Activated CD8-positive, alpha-beta memory T cell treated with anti-CD3 and anti-CD28 coated beads for 48 hours (primary cell): ENCODE measurements around the gene PELI2.
A peak's percentile ranks its signal among the peaks of the same experiment; 100 is the strongest.

Experiments used
- DNase-seq, 3 experiments: peaks; one replicate each; pipeline ENCODE4 v3.0.0-alpha.2; 2020; ENCODE audit warnings: low read depth in 2 of 3, low spot score in 2 of 3

PELI2 gene

GRCh38 chr14:56333359-56334292 lies 215.4 kb downstream of the PELI2 start:
- DNase-seq = no peak

GRCh38 chr14:56334458-56334857 lies 216.2 kb downstream of the PELI2 start:
- DNase-seq = no peak

GRCh38 chr14:56338674-56339073 lies 220.5 kb downstream of the PELI2 start:
- no peak for DNase-seq

GRCh38 chr14:56339855-56340701 lies 221.9 kb downstream of the PELI2 start:
- peak; percentile 1 to 8 (median 8) for DNase-seq

- DNase-seq = no peak
Observed at GRCh38 chr14:56340932-56341331, 222.7 kb downstream of the PELI2 start.

GRCh38 chr14:56341766-56342493 lies 223.7 kb downstream of the PELI2 start:
- DNase-seq = no peak

- no peak for DNase-seq
Observed at GRCh38 chr14:56342494-56342942, 224.3 kb downstream of the PELI2 start.

GRCh38 chr14:56349960-56350359 lies 231.7 kb downstream of the PELI2 start:
- no peak for DNase-seq
